Measurements from ENCODE around the gene RHEB.

Gene RHEB

DNA sequence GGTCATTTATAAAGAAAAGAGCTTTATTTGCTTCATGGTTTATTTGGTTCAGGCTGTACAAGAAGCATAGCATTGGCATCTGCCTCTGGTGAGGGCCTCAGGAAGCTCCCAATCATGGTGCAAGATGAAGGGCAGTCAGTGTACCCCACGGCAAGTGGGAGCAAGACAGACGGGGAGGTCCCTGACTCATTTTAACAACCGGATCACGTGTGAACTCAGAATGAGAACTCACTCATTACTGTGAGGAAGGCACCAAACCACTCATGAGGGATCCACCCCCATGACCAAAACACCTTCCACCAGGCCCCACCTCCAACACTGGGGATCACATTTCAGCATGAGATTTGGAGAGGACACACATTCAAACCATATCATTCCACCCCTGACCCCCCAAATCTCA, 64.0 kb downstream of the RHEB start:
- TF ChIP-seq, protein P1, sequence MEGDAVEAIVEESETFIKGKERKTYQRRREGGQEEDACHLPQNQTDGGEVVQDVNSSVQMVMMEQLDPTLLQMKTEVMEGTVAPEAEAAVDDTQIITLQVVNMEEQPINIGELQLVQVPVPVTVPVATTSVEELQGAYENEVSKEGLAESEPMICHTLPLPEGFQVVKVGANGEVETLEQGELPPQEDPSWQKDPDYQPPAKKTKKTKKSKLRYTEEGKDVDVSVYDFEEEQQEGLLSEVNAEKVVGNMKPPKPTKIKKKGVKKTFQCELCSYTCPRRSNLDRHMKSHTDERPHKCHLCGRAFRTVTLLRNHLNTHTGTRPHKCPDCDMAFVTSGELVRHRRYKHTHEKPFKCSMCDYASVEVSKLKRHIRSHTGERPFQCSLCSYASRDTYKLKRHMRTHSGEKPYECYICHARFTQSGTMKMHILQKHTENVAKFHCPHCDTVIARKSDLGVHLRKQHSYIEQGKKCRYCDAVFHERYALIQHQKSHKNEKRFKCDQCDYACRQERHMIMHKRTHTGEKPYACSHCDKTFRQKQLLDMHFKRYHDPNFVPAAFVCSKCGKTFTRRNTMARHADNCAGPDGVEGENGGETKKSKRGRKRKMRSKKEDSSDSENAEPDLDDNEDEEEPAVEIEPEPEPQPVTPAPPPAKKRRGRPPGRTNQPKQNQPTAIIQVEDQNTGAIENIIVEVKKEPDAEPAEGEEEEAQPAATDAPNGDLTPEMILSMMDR (IDR thresholded peaks at IDR 0.05; ENCODE audit: borderline replicate concordance, insufficient read depth, low read depth, low read length) = no peak
- H3K4me3 ChIP-seq (ENCODE audit: low read depth, low read length) = no peak overlapping the region

DNA sequence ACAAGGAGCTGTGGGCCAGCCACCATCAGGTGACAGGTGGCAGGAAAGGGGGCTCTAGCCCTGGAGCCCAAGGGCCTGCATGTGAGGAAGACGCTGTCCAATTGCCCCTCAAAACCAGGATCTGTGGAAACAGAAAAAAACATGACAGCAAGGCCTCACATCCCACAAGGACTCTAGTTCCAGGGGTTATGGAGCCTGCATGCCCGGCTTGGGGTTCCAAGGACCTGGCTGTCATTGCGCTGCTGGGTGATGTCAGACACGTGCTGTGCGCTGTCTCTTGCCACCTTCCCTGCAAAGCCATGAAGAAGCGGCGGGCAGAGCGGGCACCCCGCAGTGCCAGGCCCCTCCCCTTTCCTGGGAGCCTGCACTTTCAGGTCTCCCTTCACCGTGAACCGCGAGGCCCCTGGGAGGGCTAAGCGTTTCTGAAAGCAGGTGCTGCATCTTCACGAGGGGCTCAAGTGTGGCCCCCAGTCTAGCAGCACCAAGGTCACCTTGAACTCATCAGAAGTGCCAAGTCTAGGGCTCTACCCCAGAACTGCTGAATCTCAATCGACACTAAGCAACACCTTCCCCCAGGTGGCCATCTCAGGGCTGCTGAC, 64.7 kb downstream of the RHEB start:
- H3K4me3 ChIP-seq (ENCODE audit: low read depth, low read length) = no peak overlapping the region
- TF ChIP-seq, protein P1 (IDR thresholded peaks at IDR 0.05; ENCODE audit: borderline replicate concordance, insufficient read depth, low read depth, low read length) = no peak

DNA sequence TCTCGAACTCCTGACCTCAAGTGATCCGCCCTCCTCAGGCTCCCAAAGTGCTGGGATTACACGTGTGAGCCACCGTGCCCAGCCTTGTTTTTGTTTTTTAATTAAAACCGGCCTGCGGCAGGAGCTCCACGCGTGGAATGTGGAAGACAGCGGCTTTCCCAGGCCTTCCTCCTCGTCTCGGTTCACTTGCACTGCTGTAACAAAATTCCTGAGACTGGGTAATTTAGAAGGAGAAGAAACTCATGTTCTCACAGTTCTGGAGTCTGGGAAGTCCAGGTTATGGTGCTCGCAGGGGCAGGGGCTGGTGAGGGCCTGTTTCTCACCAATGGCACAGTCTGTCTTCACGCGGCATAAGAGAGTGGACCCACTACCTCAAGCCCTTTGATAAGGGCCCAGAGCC, 65.4 kb downstream of the RHEB start:
- TF ChIP-seq, protein P1 (IDR thresholded peaks at IDR 0.05; ENCODE audit: borderline replicate concordance, insufficient read depth, low read depth, low read length) = no peak
- H3K4me3 ChIP-seq (ENCODE audit: low read depth, low read length) = no peak overlapping the region

DNA sequence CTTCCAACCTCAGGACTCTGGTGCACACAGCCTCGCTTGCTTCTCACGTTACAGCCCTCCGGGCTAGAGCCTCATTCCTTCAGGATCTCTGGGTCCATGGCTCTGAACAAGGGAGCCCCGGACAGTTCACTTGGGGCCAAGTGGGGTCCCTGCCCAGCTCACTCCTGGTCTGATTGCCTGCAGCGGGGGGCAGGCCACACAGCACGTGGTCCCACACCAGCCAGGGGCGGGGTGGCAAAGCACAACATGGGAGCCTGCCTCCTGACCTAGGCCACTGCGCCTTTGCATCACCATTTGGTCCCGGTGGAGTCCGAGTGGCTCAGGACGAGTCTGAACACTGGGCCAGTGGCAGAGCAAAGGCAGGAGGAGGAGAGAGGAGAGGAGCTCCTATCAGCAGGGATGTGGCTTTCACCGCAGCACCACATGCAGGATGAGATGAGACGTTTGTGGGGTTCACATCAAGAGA, 66.3 kb downstream of the RHEB start:
- no peak overlapping the region for H3K4me3 ChIP-seq (ENCODE audit: low read depth, low read length)
- TF ChIP-seq, protein P1 (IDR thresholded peaks at IDR 0.05; ENCODE audit: borderline replicate concordance, insufficient read depth, low read depth, low read length) = no peak

DNA sequence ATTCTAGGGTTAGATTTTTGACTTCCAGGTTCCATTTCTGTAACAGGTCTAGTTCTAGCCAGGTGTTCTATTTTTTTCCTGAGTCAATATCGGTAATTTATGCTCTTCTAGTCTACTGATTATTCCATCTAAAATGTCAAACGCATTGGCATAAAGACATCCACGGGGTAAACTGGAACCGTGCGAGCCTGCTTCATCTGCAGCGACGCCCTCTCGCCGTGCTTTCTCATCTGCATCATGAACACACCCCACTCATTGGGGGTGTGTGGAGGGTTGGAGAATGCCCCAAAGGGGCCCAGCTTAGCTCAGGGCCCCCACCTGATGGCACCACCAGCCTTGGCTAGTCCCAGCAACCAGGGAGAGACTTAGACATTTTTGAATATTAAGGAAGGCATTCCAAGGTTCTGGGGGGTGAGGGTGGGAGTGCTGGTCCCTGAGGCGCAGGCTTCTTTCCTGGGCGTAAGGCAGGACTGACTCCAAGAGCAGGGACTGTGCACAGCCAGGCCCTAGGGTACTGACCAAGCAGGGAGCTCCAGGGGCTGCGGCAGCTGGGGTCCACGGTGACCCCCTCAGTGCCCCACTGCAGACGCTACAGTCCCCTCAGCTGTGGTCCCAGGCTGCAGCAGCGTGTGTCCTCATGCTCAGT, 66.9 kb downstream of the RHEB start:
- TF ChIP-seq, protein P1 (IDR thresholded peaks at IDR 0.05; ENCODE audit: borderline replicate concordance, insufficient read depth, low read depth, low read length) = no peak

DNA sequence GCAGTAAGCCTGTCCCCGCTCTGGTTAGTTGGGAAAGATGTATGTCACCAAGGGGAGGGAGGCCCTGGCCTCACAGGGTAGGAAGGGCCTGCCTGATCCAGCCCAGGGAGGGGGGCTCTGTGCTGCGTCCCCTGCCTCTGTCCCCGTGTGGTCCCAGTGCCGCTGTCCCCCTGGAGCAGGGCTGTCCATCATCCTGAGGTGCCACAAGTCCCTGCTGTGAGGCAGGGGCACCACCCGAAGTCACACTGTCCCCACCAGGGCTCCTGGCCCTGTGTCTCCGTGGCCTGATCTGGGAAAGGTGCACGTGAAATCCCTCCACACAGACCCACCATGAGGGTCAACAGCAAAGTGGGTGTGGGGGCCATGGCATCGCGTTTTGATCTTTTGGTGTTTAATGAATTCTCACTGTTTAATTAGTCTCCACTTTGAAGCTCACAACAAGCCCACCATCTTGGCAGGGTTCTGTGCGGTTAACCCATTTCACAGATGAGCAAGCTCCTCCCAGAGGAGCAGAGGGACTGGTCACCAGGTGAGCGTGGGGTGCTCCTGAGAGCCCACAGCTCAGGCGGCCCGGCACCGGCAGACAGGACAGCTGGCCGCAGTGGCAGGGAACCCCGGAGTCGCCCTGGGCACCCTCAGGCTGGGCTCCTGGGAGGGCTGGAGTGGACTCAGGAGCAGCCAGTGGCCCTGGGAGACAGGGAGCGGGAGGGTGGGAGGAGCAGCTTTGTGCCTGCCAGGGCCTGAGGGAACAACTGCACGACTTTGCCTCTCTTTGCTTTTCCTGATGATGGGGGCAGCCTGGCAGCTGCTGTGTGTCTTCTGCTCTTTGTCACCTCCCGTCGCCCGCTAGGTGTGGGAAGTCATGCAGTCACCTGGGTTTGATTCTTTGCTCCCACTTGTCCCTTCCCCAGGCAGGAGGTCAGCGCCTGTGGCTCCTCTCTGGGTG, 67.8 kb downstream of the RHEB start:
- TF ChIP-seq, protein P1 (IDR thresholded peaks at IDR 0.05; ENCODE audit: borderline replicate concordance, insufficient read depth, low read depth, low read length) = no peak
- H3K4me3 ChIP-seq (ENCODE audit: low read depth, low read length) = no peak overlapping the region

More for the DNA sequence above, 66.9 kb downstream of the RHEB start:
- H3K4me3 ChIP-seq (ENCODE audit: low read depth, low read length) = no peak overlapping the region
